HL-60 (cell line): ENCODE data around the gene WASHC3.

Source experiments
- CTCF ChIP-seq: IDR thresholded peaks from one replicate; pipeline ENCODE4 v1.5.1; 2011; ENCODE audit warnings: low read length, control low read depth, inconsistent platforms; ENCODE audit not compliant: insufficient read depth
- GABPA ChIP-seq: IDR thresholded peaks from 2 replicates; pipeline ENCODE4 v1.6.1; 2012; ENCODE audit warnings: low read depth
- POLR2AphosphoS5 ChIP-seq: IDR thresholded peaks from 2 replicates; pipeline ENCODE4 v1.6.1; 2012; ENCODE audit warnings: low read depth
- REST ChIP-seq: IDR thresholded peaks from 2 replicates; pipeline ENCODE4 v1.6.1; 2012; ENCODE audit warnings: low read depth; ENCODE audit not compliant: insufficient replicate concordance
- SPI1 ChIP-seq: IDR thresholded peaks from 2 replicates; pipeline ENCODE4 v1.6.1; 2012; ENCODE audit warnings: low read depth, mild to moderate bottlenecking, borderline replicate concordance

- TF ChIP-seq GABPA (no peak), CTCF (no peak), POLR2AphosphoS5 (no peak), SPI1 (no peak), REST (no peak)
Observed at GRCh38 chr12:101966496-101966895, 95.3 kb downstream of the WASHC3 start.
